ENCODE results near the gene UPB1. TPM values are rescaled to one million over a fixed set of nuclear protein-coding genes. Genes with fewer than 3 reads are reported as not detected.

UPB1 gene
- total and polyA plus RNA-seq, 11 donors: 0.24 to 1.9 (median 0.80) TPM

DNA sequence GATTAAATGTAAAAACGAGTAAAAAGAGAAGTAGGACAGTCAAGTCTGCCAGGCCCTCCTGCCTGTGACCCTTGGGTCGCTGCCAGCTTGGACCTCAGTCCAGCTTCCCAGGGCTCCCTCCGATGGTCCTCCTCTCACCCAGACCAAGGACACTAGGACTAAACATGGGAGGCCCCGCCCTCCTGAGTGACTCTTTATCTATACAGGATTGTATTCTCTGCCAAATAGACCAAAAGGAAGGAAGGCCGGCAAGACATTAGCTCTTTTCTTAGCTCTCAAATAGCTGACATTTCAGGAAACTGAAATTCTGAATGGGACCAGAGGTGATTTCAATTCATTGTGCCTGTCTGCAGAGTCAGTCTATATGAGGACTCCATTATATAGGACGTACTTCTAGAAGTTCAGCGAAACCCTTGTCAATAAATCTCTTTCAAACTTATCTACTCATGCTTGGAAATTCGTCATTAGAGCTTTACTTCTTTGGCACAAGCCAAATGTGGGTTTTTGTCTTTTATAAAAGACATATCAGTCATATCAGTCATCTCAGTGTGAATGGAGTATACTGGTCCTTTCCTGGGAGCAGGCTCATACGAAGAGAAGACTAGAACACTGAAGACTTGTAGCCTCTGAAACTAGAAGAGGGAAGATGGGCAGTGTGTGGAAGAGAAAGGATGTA lies 39.2 kb upstream of the UPB1 start:
- TF ChIP-seq CTCF (IDR thresholded peaks at IDR 0.05) (no peak), POLR2A (IDR thresholded peaks at IDR 0.05) (no peak)
- Histone ChIP-seq H3K36me3 (no peaks in the 10 kb centered on the region), H3K27me3 (no peaks in the 10 kb centered on the region), H3K27ac (peak overlapping the region in 9 of 12 donors; percentile 3 to 55 (median 10)), H3K4me1 (peaks cover 0 to 52% (median 37%) of the 10 kb centered on the region in 12 donors), H3K9me3 (peaks cover 0 to 11% (median 0%) of the 10 kb centered on the region in 12 donors), H3K4me3 (no peak overlapping the region)
- DNase-seq (peak; percentile 70 to 82 (median 75)), ATAC-seq (peak; percentile 69 to 89 (median 82))
- intact Hi-C loops (cut with DNase I): no loop called here
- WGBS, 4 donors: 34 to 48% (median 36%) methylated on average over 9 of the region's 9 CpGs

DNA sequence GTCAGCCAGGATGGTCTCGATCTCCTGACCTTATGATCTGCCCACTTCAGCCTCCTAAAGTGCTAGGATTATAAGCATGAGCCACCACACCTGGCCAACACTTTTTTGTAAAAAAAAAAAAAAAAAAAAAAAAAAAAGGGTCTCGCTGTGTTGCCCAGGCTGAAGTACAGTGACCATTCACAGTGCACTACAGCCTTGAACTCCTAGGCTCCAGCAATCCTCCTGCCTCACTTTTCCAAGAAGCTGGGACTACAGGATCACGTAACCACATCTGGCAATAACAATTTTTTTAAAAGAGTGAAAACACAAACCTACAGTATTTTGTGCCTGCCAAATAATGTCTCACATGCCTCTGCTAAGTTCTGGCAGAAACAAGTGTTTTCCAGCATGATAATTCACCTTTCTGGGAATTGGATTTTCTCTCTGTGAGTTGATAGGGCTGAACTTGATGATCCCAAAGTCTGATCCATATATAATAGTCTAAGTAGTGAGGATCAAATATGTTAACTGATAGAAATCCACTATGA lies 37.2 kb upstream of the UPB1 start:
- Histone ChIP-seq H3K27ac (no peak overlapping the region), H3K4me3 (no peak overlapping the region), H3K36me3 (no peaks in the 10 kb centered on the region), H3K4me1 (peaks cover 0 to 52% (median 37%) of the 10 kb centered on the region in 12 donors), H3K9me3 (no peaks in the 10 kb centered on the region), H3K27me3 (no peaks in the 10 kb centered on the region)
- TF ChIP-seq CTCF (IDR thresholded peaks at IDR 0.05) (no peak), POLR2A (IDR thresholded peaks at IDR 0.05) (no peak)
- intact Hi-C loops (cut with DNase I): no loop called here
- WGBS, 4 donors: 89 to 96% (median 94%) methylated on average over 3 of the region's 3 CpGs
- ATAC-seq (no peak), DNase-seq (no peak)

DNA sequence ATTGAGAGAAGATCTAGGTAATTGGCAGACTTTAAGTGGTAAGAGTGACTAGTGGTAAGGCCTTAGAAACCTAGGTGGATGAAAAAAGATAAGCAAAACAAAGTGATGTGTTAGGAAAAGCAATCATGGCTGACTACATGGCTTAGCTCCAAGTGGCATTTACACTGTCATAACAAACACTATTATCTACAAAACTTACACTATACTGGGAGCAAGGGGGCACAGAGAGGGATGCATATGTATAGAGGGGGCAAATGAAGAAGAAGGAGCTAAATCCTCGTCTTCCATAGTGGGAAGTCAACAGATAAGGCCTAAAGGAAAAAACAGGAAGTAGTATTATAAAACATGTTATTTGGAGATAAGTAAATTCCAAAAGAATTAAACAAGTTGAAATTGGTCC lies 35.2 kb upstream of the UPB1 start:
- DNase-seq (no peak), ATAC-seq (no peak)
- TF ChIP-seq POLR2A (IDR thresholded peaks at IDR 0.05) (no peak), CTCF (IDR thresholded peaks at IDR 0.05) (no peak)
- Histone ChIP-seq H3K4me3 (no peak overlapping the region), H3K4me1 (peaks cover 0 to 51% (median 39%) of the 10 kb centered on the region in 12 donors), H3K27me3 (no peaks in the 10 kb centered on the region), H3K9me3 (no peaks in the 10 kb centered on the region), H3K27ac (peak overlapping the region in 8 of 12 donors; percentile 1 to 45 (median 25)), H3K36me3 (no peaks in the 10 kb centered on the region)
- 34 to 52% (median 41%) methylated on average over 1 of the region's 1 CpG for WGBS, 4 donors
- intact Hi-C loops (cut with DNase I): no loop called here

- TF ChIP-seq CTCF (IDR thresholded peaks at IDR 0.05) (no peak), POLR2A (IDR thresholded peaks at IDR 0.05) (no peak)
- Histone ChIP-seq H3K4me3 (no peak overlapping the region), H3K27ac (peak overlapping the region in 5 of 12 donors; percentile 3 to 45 (median 24)), H3K9me3 (no peaks in the 10 kb centered on the region), H3K27me3 (no peaks in the 10 kb centered on the region), H3K4me1 (peaks cover 0 to 49% (median 35%) of the 10 kb centered on the region in 12 donors), H3K36me3 (no peaks in the 10 kb centered on the region)
- intact Hi-C loops (cut with DNase I): no loop called here
- WGBS, 4 donors: 64 to 69% (median 65%) methylated on average over 10 of the region's 10 CpGs
- ATAC-seq (no peak), DNase-seq (no peak)
Observed at GRCh38 chr22:24460418-24461089, 34.6 kb upstream of the UPB1 start.
